ENCODE results near the gene HNRNPM.
A peak's percentile ranks its signal among the peaks of the same experiment; 100 is the strongest.
"Not testable (repeated sequence)": the region's sequence is repeated elsewhere in the genome, so short reads cannot be mapped to it uniquely, and the experiment has no call there.

HNRNPM gene

GRCh38 chr19:8513036-8513686 lies 68.4 kb downstream of the HNRNPM start:
- no peak for DNase-seq (ENCODE audit: extremely low read depth, low read depth)
- TF ChIP-seq, protein P1, sequence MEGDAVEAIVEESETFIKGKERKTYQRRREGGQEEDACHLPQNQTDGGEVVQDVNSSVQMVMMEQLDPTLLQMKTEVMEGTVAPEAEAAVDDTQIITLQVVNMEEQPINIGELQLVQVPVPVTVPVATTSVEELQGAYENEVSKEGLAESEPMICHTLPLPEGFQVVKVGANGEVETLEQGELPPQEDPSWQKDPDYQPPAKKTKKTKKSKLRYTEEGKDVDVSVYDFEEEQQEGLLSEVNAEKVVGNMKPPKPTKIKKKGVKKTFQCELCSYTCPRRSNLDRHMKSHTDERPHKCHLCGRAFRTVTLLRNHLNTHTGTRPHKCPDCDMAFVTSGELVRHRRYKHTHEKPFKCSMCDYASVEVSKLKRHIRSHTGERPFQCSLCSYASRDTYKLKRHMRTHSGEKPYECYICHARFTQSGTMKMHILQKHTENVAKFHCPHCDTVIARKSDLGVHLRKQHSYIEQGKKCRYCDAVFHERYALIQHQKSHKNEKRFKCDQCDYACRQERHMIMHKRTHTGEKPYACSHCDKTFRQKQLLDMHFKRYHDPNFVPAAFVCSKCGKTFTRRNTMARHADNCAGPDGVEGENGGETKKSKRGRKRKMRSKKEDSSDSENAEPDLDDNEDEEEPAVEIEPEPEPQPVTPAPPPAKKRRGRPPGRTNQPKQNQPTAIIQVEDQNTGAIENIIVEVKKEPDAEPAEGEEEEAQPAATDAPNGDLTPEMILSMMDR (IDR thresholded peaks at IDR 0.05; ENCODE audit: low read depth, low read length) = no peak; the same call in 1 of the 2 replicates

DNA sequence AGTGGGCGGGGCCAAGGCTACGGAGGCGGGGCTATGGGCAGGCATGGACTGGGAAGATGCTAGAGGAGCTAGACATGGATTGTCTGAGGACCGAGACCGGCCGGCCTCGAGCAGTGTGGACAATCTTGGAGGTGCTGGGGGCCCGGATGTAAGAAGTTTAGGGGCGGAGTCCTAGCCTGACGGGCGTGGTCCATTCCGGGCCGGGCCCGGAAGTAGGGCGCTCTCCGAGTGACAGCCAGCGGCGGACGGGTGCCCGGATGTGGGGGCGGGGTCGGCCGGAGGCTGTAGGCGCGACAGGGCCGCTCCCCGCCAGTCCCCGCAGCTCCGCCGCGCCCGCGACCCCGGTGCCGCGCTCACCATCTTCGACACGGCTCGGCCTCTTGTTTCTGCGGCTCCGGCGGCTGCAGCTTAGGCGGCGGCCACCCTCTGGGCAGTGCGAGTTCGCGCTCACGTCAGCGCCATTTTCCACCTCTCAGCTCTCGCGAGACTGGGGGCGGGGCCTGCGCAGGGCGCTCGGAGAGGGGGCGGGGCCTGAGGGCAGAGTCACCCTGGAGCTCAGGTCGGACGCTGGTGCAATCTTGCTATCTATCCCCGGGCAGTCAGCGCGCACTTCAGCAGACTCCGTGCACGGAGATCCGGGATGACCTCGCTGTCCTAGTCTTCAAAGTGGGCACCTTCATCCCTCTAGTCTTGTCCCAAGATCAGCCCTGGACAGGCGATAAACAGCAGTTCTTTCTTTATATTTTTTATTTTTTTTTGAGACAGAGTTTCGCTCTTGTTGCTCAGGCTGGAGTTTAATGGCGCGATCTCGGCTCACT lies 69.1 kb downstream of the HNRNPM start, which contains the start of gene ZNF414:
Gene ZNF414 (minus strand): TSS at position 481 of the 818 bp plus-strand sequence. CDS start 121 bp downstream, at position 360.
- TF ChIP-seq, protein P1 (IDR thresholded peaks at IDR 0.05; ENCODE audit: low read depth, low read length) = no peak
- DNase-seq (ENCODE audit: extremely low read depth, low read depth) = peak; percentile 91

DNA sequence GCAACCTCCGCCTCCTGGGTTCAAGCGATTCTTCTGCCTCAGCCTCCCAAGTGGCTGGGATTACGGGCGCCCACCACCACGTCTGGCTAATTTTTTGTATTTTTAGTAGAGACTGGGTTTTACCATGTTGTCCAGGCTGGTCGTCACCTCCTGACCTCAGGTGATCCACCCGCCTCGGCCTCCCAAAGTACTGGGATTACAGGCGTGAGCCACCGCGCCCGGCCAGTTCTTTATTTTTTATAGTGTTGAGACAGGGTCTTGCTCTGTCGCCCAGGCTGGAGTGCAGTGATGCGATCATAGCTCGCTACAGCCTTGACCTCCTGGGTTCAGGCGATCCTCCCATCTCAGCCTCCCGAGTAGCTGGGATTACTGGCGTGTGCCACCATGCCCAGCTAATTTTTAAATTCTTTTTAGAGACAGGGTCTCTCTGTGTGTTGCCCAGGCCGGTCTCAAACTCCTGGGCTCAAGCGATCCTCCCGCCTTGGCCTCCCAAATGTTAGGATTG lies 69.8 kb downstream of the HNRNPM start:
- DNase-seq (ENCODE audit: extremely low read depth, low read depth) = not testable (repeated sequence)

GRCh38 chr19:8515317-8515716 lies 70.5 kb downstream of the HNRNPM start:
- TF ChIP-seq, protein P1 (IDR thresholded peaks at IDR 0.05; ENCODE audit: low read depth, low read length) = no peak
- no peak for DNase-seq (ENCODE audit: extremely low read depth, low read depth)

DNA sequence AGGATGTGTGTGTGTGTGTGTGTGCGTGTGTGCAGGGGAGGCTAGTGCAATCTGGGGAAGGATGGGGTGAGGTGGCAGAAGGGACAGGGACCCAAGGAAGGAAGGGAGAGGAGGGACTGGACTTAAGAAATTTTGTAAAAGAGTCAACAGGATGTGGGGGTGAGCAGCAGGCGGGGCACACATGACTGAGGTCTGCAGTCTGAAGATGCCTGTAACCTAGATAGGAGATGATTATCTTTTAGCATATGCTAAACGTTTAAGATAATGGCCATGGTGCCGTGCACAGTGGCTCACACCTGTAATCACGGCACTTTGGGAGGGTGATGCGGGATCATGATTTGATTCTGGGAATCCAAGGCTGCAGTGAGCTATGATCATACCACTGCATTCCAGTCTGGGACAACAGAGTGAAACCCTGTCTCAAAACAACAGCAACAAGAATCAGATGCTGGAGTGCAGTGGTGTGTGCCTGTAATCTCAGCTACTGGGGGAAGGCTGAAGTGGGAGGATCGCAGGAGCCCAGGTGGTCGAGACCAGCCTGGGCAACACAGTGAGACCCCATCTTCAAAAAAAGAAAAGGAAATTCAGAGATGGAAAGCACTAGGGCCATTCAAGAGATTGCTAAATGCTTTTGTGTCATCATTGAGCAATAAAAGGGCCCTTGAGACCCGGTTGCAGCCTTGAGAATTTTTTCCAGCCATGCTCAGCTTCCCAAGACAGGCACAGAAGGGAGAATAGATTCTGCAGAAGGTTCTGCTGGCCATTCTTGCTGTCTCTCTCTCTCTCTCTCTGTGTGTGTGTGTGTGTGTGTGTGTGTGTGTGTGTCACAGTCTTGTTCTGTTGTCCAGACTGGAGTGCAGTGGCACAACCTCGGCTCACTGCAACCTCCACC lies 73.0 kb downstream of the HNRNPM start:
- DNase-seq (ENCODE audit: extremely low read depth, low read depth) = peak; percentile 29
- TF ChIP-seq, protein P1 (IDR thresholded peaks at IDR 0.05; ENCODE audit: low read depth, low read length) = no peak

DNA sequence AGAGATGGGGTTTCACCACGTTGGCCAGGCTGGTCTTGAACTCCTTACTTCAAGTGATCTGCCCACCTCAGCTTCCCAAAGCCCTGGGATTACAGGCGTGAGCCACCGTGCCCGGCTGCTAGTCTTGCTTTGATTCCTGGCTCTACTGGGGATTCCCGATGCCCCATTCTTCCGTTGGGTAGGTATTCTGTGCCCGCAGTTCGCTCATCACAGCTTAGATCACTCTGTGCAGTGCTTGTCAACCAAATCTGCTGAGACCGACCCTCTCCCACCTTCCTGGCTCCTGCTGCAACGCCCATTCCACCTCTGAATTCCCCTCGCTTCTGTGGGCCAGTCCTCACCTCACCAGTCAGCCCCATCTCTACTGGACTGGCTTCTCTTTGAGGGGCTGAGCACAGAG lies 73.8 kb downstream of the HNRNPM start:
- no peak for DNase-seq (ENCODE audit: extremely low read depth, low read depth)
- TF ChIP-seq, protein P1 (IDR thresholded peaks at IDR 0.05; ENCODE audit: low read depth, low read length) = no peak

- DNase-seq (ENCODE audit: extremely low read depth, low read depth) = no peak
- TF ChIP-seq, protein P1 (IDR thresholded peaks at IDR 0.05; ENCODE audit: low read depth, low read length) = no peak
Observed at GRCh38 chr19:8519388-8519787, 74.6 kb downstream of the HNRNPM start.
